ENCODE results near the gene DCUN1D2. TPM values are rescaled to one million over a fixed set of nuclear protein-coding genes. Genes with fewer than 3 reads are reported as not detected.

DCUN1D2 gene
- polyA plus RNA-seq, 3 donors = 3.1 to 16.7 (median 6.1) TPM

GRCh38 chr13:113537909-113538688 is 47.6 kb upstream of the DCUN1D2 start:
- peaks cover 72 to 85% of the 10 kb centered on the region in 2 donors for H3K36me3 Mint-ChIP-seq
- 98% methylated on average over 17 of the region's 21 CpGs for WGBS (ENCODE audit: insufficient coverage)
- H3K4me3 Mint-ChIP-seq = no peak overlapping the region
- H3K4me2 ChIP-seq (replicated peaks; ENCODE audit: extremely low read depth, low read length, poor library complexity, severe bottlenecking) = no peak overlapping the region
- no peak overlapping the region for H3K27ac ChIP-seq (ENCODE audit: low read depth in 1 of 2, low read length in 2 of 2)
- no peaks in the 10 kb centered on the region for H3K4me1 Mint-ChIP-seq
- no peaks in the 10 kb centered on the region for H3K27me3 ChIP-seq (ENCODE audit: control insufficient read depth in 2 of 2, insufficient read depth in 2 of 2, low read length in 2 of 2)
- H3K36me3 ChIP-seq (replicated peaks in 1 of 2; ENCODE audit: control insufficient read depth in 1 of 2, insufficient read depth in 2 of 2, low read length in 2 of 2) = peaks cover 51 to 88% of the 10 kb centered on the region in 2 donors
- no peak overlapping the region for H2AFZ ChIP-seq (ENCODE audit: insufficient read depth, low read depth, low read length, poor library complexity, severe bottlenecking)
- no peaks in the 10 kb centered on the region for H3K4me1 ChIP-seq (ENCODE audit: control insufficient read depth in 1 of 2, insufficient read depth in 2 of 2, low read length in 2 of 2)
- H3K27me3 Mint-ChIP-seq (ENCODE audit: low read depth in 3 of 3) = peaks cover 0 to 1% (median 0%) of the 10 kb centered on the region in 3 donors
- no peak overlapping the region for H3K27ac Mint-ChIP-seq
- peaks cover 19% of the 10 kb centered on the region for H3K79me2 ChIP-seq (ENCODE audit: insufficient read depth, low read length)
- no peak overlapping the region for H3K9ac ChIP-seq (ENCODE audit: insufficient read depth, low read length, poor library complexity, severe bottlenecking)
- DNase-seq = no peak
- H3K4me3 ChIP-seq (replicated peaks in 1 of 3; ENCODE audit: low read depth in 2 of 3, low read length in 3 of 3) = no peak overlapping the region
- no peak for TF ChIP-seq CTCF (IDR thresholded peaks at IDR 0.05)
- H3K9me3 ChIP-seq (replicated peaks in 1 of 2; ENCODE audit: control insufficient read depth in 1 of 2, insufficient read depth in 1 of 2, low read length in 2 of 2) = peaks cover 27 to 30% of the 10 kb centered on the region in 2 donors
- intact Hi-C loops (cut with micrococcal nuclease) = no loop called here
- H4K20me1 ChIP-seq (ENCODE audit: insufficient read depth, low read length) = peaks cover 5% of the 10 kb centered on the region
- H3K9me3 Mint-ChIP-seq = peaks cover 11 to 34% (median 23%) of the 10 kb centered on the region in 7 donors

GRCh38 chr13:113537205-113537604 is 46.7 kb upstream of the DCUN1D2 start:
- Histone ChIP-seq H3K4me3 (replicated peaks in 1 of 3; ENCODE audit: low read depth in 2 of 3, low read length in 3 of 3) (no peak overlapping the region), H3K9me3 (replicated peaks in 1 of 2; ENCODE audit: control insufficient read depth in 1 of 2, insufficient read depth in 1 of 2, low read length in 2 of 2) (peaks cover 24 to 25% of the 10 kb centered on the region in 2 donors), H3K4me1 (ENCODE audit: control insufficient read depth in 1 of 2, insufficient read depth in 2 of 2, low read length in 2 of 2) (no peaks in the 10 kb centered on the region), H3K4me2 (replicated peaks; ENCODE audit: extremely low read depth, low read length, poor library complexity, severe bottlenecking) (no peak overlapping the region), H3K27ac (ENCODE audit: low read depth in 1 of 2, low read length in 2 of 2) (no peak overlapping the region), H3K79me2 (ENCODE audit: insufficient read depth, low read length) (peaks cover 13% of the 10 kb centered on the region), H4K20me1 (ENCODE audit: insufficient read depth, low read length) (peaks cover under 1% of the 10 kb centered on the region), H3K9ac (ENCODE audit: insufficient read depth, low read length, poor library complexity, severe bottlenecking) (no peak overlapping the region), H3K27me3 (ENCODE audit: control insufficient read depth in 2 of 2, insufficient read depth in 2 of 2, low read length in 2 of 2) (no peaks in the 10 kb centered on the region), H2AFZ (ENCODE audit: insufficient read depth, low read depth, low read length, poor library complexity, severe bottlenecking) (no peak overlapping the region), H3K36me3 (replicated peaks in 1 of 2; ENCODE audit: control insufficient read depth in 1 of 2, insufficient read depth in 2 of 2, low read length in 2 of 2) (peaks cover 50 to 87% of the 10 kb centered on the region in 2 donors)
- Mint-ChIP-seq H3K27me3 (ENCODE audit: low read depth in 3 of 3) (peaks cover 0 to 1% (median 0%) of the 10 kb centered on the region in 3 donors), H3K4me3 (no peak overlapping the region), H3K4me1 (no peaks in the 10 kb centered on the region), H3K27ac (peak overlapping the region in 1 of 7 donors; percentile 2), H3K9me3 (peaks cover 11 to 30% (median 22%) of the 10 kb centered on the region in 7 donors), H3K36me3 (peaks cover 72 to 85% of the 10 kb centered on the region in 2 donors)
- no peak for DNase-seq
- WGBS (ENCODE audit: insufficient coverage) = 95% methylated on average over 18 of the region's 19 CpGs
- intact Hi-C loops (cut with micrococcal nuclease) = no loop called here
- TF ChIP-seq CTCF (IDR thresholded peaks at IDR 0.05) = no peak
